HFF-Myc (cell line): ENCODE measurements around the gene FHIP1B.

Experiments used
- DNase-seq: peaks from one replicate; pipeline ENCODE4 v3.0.0-alpha.2; 2011; ENCODE audit warnings: low read depth; ENCODE audit errors: extremely low read depth
- H3K4me3 ChIP-seq: replicated peaks from 2 replicates; pipeline ENCODE4 v1.5.1; 2011; ENCODE audit warnings: low read depth, mild to moderate bottlenecking, control low read depth, low read length
- CTCF ChIP-seq: IDR thresholded peaks from 2 replicates; pipeline ENCODE4 v1.5.1; 2012; ENCODE audit warnings: mild to moderate bottlenecking, low read depth, low read length, control low read depth; ENCODE audit errors: missing control alignments

FHIP1B gene

GRCh38 chr11:6216501-6216900 is 17.9 kb downstream of the FHIP1B start:
- no peak for TF ChIP-seq CTCF
- DNase-seq, result no peak
- H3K4me3 ChIP-seq, result no peak overlapping the region

- DNase-seq, result no peak
- TF ChIP-seq CTCF, result no peak
- H3K4me3 ChIP-seq, result no peak overlapping the region
These were observed 19.9 kb downstream of the FHIP1B start for GRCh38 chr11:6214530-6214929.

- DNase-seq, result no peak
- H3K4me3 ChIP-seq, result no peak overlapping the region
- no peak for TF ChIP-seq CTCF
These were observed 24.0 kb downstream of the FHIP1B start for GRCh38 chr11:6210274-6210955.

DNA sequence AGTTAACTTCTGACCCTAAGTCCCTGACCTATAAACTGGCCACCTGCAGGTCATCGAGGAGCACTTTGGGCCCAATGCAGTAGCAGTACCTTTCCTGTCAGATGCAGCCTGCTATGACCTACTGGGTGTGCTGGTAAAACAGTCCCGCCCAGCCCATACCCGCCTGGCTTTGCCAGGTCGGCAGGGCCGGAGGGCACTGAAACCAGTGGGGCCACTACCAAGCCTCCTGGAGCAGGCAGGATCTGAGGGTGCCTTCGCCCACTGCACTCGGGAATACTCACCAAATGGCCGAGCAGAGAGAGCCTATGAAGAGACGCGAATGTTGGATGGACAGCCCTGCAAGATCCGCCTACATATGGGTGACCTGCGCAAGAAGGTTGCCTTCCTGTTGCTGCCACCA is 24.6 kb downstream of the FHIP1B start:
- TF ChIP-seq CTCF, result no peak
- H3K4me3 ChIP-seq, result no peak overlapping the region
- no peak for DNase-seq

DNA sequence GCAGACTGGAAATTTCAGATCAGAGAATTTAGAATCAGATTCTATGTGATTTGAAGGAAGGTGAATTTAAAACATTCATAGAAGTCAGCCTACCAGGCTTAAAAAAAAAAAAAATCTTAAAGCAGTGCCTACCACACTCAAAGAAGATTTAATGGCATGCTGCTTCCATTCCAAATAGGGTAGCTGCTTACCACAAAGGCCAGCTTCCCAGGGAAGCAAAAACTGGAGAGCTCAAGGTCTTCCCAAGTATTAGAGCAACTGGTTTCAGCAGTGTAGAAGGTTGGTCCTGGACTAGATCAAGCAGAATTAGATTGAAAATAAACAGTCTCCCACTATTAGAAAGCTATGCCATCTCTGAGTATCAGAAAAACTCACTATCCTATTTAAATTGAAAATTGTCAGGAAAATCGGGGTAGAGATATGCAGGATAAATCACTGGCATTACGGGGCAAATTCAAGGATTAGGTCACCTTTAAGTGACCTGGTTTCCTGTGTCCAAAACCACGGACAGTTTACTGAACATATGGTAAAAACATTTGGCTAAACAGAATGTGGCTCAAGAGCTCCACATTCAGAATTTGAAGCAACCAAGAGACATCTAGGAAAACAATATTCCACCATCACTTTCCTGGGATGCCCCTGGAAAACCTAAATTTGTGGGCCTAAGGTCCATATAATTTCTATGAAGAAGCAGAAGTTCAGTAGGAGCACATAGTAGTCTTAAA is 27.8 kb downstream of the FHIP1B start:
- no peak overlapping the region for H3K4me3 ChIP-seq
- peak; percentile 7 for DNase-seq
- TF ChIP-seq CTCF, result no peak

- DNase-seq, result no peak
- no peak for TF ChIP-seq CTCF
- no peak within 1 kb of the TSS for H3K4me3 ChIP-seq
These were observed 29.1 kb downstream of the FHIP1B start, which contains the start of gene C11orf42 for GRCh38 chr11:6205366-6205765. Gene C11orf42 (plus strand): TSS chr11:6205557. CDS start chr11:6205616, 59 bp downstream.
